OCI-LY1 (cell line): ENCODE results near the gene LRRC72.

Experiments
- H2AFZ ChIP-seq: fragments of 200-600 bp; sonication (generic), shearing (Covaris generic); 2 replicates; pipeline ENCODE4 v1.6.0; 2014; ENCODE audit warnings: antibody characterized with exemption, mild to moderate bottlenecking, low read length
- H3F3A ChIP-seq: fragments of 200-600 bp; sonication (generic), shearing (Covaris generic); 2 replicates; pipeline ENCODE4 v1.6.0; 2014; ENCODE audit warnings: mild to moderate bottlenecking, antibody characterized with exemption, low read length, moderate library complexity; ENCODE audit not compliant: insufficient read depth
- H3K27ac ChIP-seq: fragments of 200-600 bp; sonication (generic); 2 replicates; pipeline ENCODE4 v1.5.1; 2014; ENCODE audit warnings: low read length, mixed run types, mild to moderate bottlenecking, low read depth; ENCODE audit not compliant: poor library complexity, severe bottlenecking
- H3K27me3 ChIP-seq: fragments of 200-600 bp; sonication (generic); 2 replicates; pipeline ENCODE4 v1.6.0; 2014; ENCODE audit warnings: antibody characterized with exemption, mild to moderate bottlenecking, low read length, moderate library complexity; ENCODE audit not compliant: insufficient read depth
- H3K36me3 ChIP-seq: fragments of 200-600 bp; sonication (generic); 2 replicates; pipeline ENCODE4 v1.6.1; 2014; ENCODE audit warnings: mild to moderate bottlenecking, antibody characterized with exemption, low read length, moderate library complexity, mixed read lengths; ENCODE audit not compliant: insufficient read depth
- H3K4me1 ChIP-seq: fragments of 200-600 bp; sonication (generic); 2 replicates; pipeline ENCODE4 v1.5.1; 2014; ENCODE audit warnings: mild to moderate bottlenecking, low read length, moderate library complexity; ENCODE audit not compliant: insufficient read depth, severe bottlenecking
- H3K4me2 ChIP-seq: fragments of 200-600 bp; sonication (generic), shearing (Covaris generic); 2 replicates; pipeline ENCODE4 v1.6.1; 2014; ENCODE audit warnings: low read length
- H3K4me3 ChIP-seq: fragments of 200-600 bp; sonication (generic); 2 replicates; pipeline ENCODE4 v1.5.1; 2014; ENCODE audit warnings: low read length, low read depth, mild to moderate bottlenecking, mixed read lengths; ENCODE audit not compliant: poor library complexity, severe bottlenecking
- H3K79me2 ChIP-seq: fragments of 200-600 bp; shearing (Covaris generic); 2 replicates; pipeline ENCODE4 v1.6.1; 2016; ENCODE audit warnings: mixed run types, low read length, mixed read lengths; ENCODE audit not compliant: insufficient read depth
- H3K9ac ChIP-seq: fragments of 200-600 bp; sonication (generic), shearing (Covaris generic); 2 replicates; pipeline ENCODE4 v1.6.1; 2014; ENCODE audit warnings: mild to moderate bottlenecking, low read length, mixed read lengths
- H3K9me2 ChIP-seq: fragments of 200-600 bp; sonication (generic), shearing (Covaris generic); 2 replicates; pipeline ENCODE4 v1.6.1; 2014; ENCODE audit warnings: low read depth, mild to moderate bottlenecking, low read length, mixed read lengths
- H3K9me3 ChIP-seq: fragments of 200-600 bp; shearing (Covaris generic); 2 replicates; pipeline ENCODE4 v1.6.1; 2014; ENCODE audit warnings: low read length, mixed read lengths
- H4K20me1 ChIP-seq: fragments of 200-600 bp; sonication (generic), shearing (Covaris generic); 2 replicates; pipeline ENCODE4 v1.6.0; 2016; ENCODE audit warnings: mild to moderate bottlenecking, low read length; ENCODE audit not compliant: insufficient read depth
- EZH2 ChIP-seq: fragments of 200-600 bp; sonication (generic), shearing (Covaris generic); IDR thresholded peaks from 2 replicates; pipeline ENCODE4 v1.8.0; 2017; ENCODE audit warnings: borderline replicate concordance, mixed run types, mild to moderate bottlenecking, antibody characterized with exemption, low read length, moderate library complexity, mixed read lengths
- TF ChIP-seq, protein P1 (sequence below): fragments of 200-600 bp; sonication (generic), shearing (Covaris generic); IDR thresholded peaks from 2 replicates; pipeline ENCODE4 v1.5.1; 2017; ENCODE audit warnings: mild to moderate bottlenecking, antibody characterized with exemption, low read length, moderate library complexity, mixed read lengths

The LRRC72 gene

DNA sequence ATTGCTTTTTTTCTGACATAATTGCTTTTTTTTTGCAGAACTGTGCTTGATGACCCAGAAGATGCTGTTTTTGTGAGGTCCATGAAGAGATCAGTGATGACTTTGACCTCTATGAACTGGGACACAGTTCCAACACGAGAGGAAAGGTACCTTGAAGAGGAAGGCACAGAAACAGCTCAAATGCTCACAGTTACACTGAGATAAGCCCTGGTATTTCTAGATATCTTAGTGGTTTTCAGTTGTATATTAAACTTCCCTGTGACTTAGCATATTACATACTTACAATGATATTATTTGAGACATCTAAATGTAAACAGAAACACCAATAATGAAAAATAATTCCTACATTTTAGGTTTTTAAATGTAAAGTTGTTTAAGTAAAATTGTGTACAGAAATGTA lies 54.7 kb downstream of the LRRC72 start:
- H3K9me3 ChIP-seq = no peaks in the 10 kb centered on the region
- no peaks in the 10 kb centered on the region for H3K79me2 ChIP-seq
- H3K27ac ChIP-seq = no peak overlapping the region
- no peaks in the 10 kb centered on the region for H3K9me2 ChIP-seq
- no peak overlapping the region for H2AFZ ChIP-seq
- no peaks in the 10 kb centered on the region for H3K27me3 ChIP-seq
- TF ChIP-seq, protein P1, sequence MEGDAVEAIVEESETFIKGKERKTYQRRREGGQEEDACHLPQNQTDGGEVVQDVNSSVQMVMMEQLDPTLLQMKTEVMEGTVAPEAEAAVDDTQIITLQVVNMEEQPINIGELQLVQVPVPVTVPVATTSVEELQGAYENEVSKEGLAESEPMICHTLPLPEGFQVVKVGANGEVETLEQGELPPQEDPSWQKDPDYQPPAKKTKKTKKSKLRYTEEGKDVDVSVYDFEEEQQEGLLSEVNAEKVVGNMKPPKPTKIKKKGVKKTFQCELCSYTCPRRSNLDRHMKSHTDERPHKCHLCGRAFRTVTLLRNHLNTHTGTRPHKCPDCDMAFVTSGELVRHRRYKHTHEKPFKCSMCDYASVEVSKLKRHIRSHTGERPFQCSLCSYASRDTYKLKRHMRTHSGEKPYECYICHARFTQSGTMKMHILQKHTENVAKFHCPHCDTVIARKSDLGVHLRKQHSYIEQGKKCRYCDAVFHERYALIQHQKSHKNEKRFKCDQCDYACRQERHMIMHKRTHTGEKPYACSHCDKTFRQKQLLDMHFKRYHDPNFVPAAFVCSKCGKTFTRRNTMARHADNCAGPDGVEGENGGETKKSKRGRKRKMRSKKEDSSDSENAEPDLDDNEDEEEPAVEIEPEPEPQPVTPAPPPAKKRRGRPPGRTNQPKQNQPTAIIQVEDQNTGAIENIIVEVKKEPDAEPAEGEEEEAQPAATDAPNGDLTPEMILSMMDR = no peak
- TF ChIP-seq EZH2 = no peak
- H3F3A ChIP-seq = no peaks in the 10 kb centered on the region
- H3K36me3 ChIP-seq = no peaks in the 10 kb centered on the region
- H3K4me3 ChIP-seq = no peak overlapping the region
- no peak overlapping the region for H3K4me2 ChIP-seq
- H3K9ac ChIP-seq = no peak overlapping the region
- no peaks in the 10 kb centered on the region for H3K4me1 ChIP-seq
- H4K20me1 ChIP-seq = no peaks in the 10 kb centered on the region

DNA sequence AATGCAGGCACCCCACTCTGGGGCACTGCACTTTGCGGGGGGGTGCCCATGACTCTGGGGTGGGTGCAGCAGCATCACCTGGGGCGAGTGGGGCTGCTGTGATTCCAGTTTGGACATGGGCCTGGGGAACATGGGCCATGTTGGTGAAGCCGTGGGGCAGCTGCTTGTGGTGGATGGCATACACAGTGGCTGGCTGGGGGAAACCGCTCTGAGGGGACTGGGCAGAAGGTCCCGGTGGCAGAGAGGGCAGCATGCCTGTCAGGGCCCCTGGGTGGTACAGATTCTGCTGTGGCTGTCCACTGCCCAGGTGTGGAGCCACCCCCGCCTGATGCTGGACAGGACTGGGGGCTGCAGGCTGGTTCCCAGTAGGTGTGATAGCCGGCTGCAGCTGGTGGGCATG lies 57.2 kb downstream of the LRRC72 start:
- Histone ChIP-seq H3K79me2 (no peaks in the 10 kb centered on the region), H3K9me2 (no peaks in the 10 kb centered on the region), H3K27ac (no peak overlapping the region), H2AFZ (no peak overlapping the region), H3K4me2 (no peak overlapping the region), H3K4me3 (no peak overlapping the region), H3K27me3 (no peaks in the 10 kb centered on the region), H3F3A (no peaks in the 10 kb centered on the region), H4K20me1 (no peaks in the 10 kb centered on the region), H3K36me3 (no peaks in the 10 kb centered on the region), H3K9me3 (no peaks in the 10 kb centered on the region), H3K4me1 (no peaks in the 10 kb centered on the region), H3K9ac (no peak overlapping the region)
- TF ChIP-seq, protein P1 = no peak
- no peak for TF ChIP-seq EZH2

DNA sequence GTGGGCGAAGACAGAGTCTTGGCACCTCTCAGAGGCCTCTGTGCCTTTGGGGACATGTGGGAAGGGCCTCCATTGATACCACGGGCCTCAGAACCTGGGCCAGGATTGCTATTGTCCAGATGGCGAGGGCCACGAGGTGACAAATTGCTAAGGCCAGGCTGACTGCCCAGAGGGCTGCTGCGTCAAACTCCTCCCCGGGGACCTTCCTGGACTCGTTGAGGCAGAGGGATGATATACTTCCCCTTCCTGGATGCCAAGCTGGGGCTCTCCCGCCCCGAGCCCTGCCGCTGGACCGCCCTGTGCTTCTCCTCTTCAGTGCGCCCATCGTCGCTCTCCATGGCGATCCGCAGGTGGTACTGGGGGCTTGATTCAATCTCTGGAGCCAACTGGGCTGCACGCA lies 58.9 kb downstream of the LRRC72 start:
- no peaks in the 10 kb centered on the region for H3K79me2 ChIP-seq
- H3K36me3 ChIP-seq = no peaks in the 10 kb centered on the region
- no peaks in the 10 kb centered on the region for H3K9me3 ChIP-seq
- H3K9me2 ChIP-seq = no peaks in the 10 kb centered on the region
- H3K4me3 ChIP-seq = no peak overlapping the region
- H3K27ac ChIP-seq = no peak overlapping the region
- H3K4me1 ChIP-seq = no peaks in the 10 kb centered on the region
- H3K27me3 ChIP-seq = no peaks in the 10 kb centered on the region
- H3K9ac ChIP-seq = no peak overlapping the region
- no peak overlapping the region for H2AFZ ChIP-seq
- no peaks in the 10 kb centered on the region for H3F3A ChIP-seq
- H3K4me2 ChIP-seq = no peak overlapping the region
- TF ChIP-seq, protein P1 = no peak
- TF ChIP-seq EZH2 = no peak
- no peaks in the 10 kb centered on the region for H4K20me1 ChIP-seq
